GM12878 (cell line): ENCODE measurements around the gene SULT1A1.

Experiments used
- POLR2AphosphoS2 ChIP-seq: IDR thresholded peaks from 2 replicates; pipeline ENCODE4 v1.6.1; 2011; ENCODE audit warnings: low read depth, mild to moderate bottlenecking, low read length, improper control_type of control experiment, moderate library complexity
- RAD21 ChIP-seq: IDR thresholded peaks from 2 replicates; pipeline ENCODE4 v1.6.1; 2011; ENCODE audit warnings: mild to moderate bottlenecking, low read depth, low read length, moderate library complexity; ENCODE audit not compliant: insufficient read depth
- TAF1 ChIP-seq: IDR thresholded peaks from 2 replicates; pipeline ENCODE4 v1.6.1; 2011; ENCODE audit warnings: mild to moderate bottlenecking, low read depth, low read length, borderline replicate concordance

DNA sequence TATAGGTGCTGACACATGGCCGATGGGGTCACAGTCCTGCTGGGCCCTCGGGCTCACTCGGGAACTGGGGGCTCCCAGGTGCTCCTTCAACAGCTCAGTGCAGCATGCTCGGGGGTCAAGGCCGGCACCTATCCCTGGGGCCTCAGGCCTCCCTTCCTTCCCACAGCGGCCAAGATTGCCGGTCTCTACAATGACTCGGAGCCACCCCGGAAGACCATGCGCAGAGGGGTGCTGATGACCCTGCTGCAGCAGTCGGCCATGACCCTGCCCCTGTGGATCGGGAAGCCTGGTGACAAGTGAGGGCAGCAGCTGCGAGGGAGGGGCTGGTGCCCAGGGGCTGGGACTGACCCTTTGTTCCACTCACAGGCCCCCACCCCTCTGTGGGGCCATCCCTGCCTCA is 19.9 kb downstream of the SULT1A1 start:
- no peak for TF ChIP-seq RAD21
- no peak for TF ChIP-seq TAF1
- TF ChIP-seq POLR2AphosphoS2: no peak
